Measurements from ENCODE around the gene UBXN6. TPM values are rescaled to one million over a fixed set of nuclear protein-coding genes. Genes with fewer than 3 reads are reported as not detected.

UBXN6 gene
- total RNA-seq, 2 donors from 2014 or later = 82.7 to 199 TPM

DNA sequence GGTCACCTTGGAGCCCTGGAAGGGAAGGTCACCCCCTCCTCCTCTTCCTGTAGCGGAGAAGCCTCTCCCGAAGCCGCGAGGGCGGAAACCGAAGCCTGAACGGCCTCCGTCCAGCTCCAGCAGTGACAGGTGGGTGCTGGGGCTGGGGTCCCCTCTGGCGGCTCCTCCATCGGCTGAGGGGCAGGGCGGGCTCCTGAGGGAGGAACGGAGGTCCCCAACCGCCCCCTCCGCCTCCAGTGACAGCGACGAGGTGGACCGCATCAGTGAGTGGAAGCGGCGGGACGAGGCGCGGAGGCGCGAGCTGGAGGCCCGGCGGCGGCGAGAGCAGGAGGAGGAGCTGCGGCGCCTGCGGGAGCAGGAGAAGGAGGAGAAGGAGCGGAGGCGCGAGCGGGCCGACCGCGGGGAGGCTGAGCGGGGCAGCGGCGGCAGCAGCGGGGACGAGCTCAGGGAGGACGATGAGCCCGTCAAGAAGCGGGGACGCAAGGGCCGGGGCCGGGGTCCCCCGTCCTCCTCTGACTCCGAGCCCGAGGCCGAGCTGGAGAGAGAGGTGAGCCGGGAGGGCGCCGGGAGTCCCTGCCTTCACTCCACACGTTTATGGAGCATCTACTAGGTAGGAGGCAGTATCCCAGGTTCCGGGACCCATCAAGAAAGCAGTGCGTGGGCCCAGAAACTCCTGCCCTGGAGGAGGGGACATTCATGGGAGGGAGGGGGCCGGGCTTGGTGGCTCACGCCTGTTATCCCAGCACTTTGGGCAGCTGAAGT lies 36.5 kb upstream of the UBXN6 start:
- Histone ChIP-seq H3K4me1 (replicated peaks) (no peaks in the 10 kb centered on the region), H3K27me3 (replicated peaks; ENCODE audit: insufficient read depth) (no peaks in the 10 kb centered on the region), H3K36me3 (peaks cover 15 to 36% of the 10 kb centered on the region in 2 donors), H3K9me3 (no peaks in the 10 kb centered on the region), H3K27ac (no peak overlapping the region), H3K4me3 (no peak overlapping the region)
- intact Hi-C loops (cut with DNase I) = no loop called here
- TF ChIP-seq POLR2A (IDR thresholded peaks at IDR 0.05) = no peak
- TF ChIP-seq, protein P1, sequence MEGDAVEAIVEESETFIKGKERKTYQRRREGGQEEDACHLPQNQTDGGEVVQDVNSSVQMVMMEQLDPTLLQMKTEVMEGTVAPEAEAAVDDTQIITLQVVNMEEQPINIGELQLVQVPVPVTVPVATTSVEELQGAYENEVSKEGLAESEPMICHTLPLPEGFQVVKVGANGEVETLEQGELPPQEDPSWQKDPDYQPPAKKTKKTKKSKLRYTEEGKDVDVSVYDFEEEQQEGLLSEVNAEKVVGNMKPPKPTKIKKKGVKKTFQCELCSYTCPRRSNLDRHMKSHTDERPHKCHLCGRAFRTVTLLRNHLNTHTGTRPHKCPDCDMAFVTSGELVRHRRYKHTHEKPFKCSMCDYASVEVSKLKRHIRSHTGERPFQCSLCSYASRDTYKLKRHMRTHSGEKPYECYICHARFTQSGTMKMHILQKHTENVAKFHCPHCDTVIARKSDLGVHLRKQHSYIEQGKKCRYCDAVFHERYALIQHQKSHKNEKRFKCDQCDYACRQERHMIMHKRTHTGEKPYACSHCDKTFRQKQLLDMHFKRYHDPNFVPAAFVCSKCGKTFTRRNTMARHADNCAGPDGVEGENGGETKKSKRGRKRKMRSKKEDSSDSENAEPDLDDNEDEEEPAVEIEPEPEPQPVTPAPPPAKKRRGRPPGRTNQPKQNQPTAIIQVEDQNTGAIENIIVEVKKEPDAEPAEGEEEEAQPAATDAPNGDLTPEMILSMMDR (IDR thresholded peaks at IDR 0.05) = no peak
- TF ChIP-seq POLR2AphosphoS5 (IDR thresholded peaks at IDR 0.05) = no peak
- 93% methylated on average over 61 of the region's 61 CpGs for WGBS
- DNase-seq (ENCODE audit: low spot score) = no peak

DNA sequence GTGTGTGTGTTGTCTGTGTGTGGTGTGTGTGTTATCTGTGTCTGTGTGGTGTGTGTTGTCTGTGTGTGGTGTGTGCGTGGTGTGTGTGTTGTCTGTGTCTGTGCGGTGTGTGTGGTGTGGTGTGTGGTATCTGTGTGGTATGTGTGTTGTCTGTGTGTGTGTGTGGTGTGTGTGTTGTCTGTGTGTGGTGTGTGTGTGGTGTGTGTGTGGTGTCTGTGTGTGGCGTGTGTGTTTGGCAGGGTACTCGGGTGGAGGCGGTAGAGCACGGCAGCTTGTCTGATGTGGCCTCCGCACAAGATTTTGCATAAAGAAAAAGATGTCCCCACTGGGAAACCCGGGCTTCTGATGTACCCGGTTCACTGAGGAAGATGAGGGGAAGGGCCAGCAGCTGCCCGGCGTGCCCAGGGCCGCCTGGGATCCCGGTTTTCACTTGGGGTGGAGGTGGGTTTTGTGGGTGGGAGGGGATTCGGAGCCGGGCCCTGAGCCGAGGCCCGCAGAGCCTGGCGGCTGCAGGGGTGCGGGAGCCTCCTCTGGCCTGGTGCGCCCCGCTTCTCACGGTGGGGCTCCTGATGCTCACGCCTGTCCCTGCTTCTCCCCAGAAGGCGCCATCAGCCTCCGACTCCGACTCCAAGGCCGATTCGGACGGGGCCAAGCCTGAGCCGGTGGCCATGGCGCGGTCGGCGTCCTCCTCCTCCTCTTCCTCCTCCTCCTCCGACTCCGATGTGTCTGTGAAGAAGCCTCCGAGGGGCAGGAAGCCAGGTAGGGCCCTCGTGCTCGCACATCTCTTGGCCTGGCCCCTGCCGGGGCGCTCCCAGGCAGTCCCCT lies 35.7 kb upstream of the UBXN6 start:
- 91% methylated on average over 40 of the region's 41 CpGs for WGBS
- TF ChIP-seq POLR2AphosphoS5 (IDR thresholded peaks at IDR 0.05) (no peak), POLR2A (IDR thresholded peaks at IDR 0.05) (no peak)
- TF ChIP-seq, protein P1 (IDR thresholded peaks at IDR 0.05) = no peak
- H3K27me3 ChIP-seq (replicated peaks; ENCODE audit: insufficient read depth) = no peaks in the 10 kb centered on the region
- no peaks in the 10 kb centered on the region for H3K4me1 ChIP-seq (replicated peaks)
- H3K9me3 ChIP-seq = no peaks in the 10 kb centered on the region
- H3K27ac ChIP-seq = no peak overlapping the region
- peaks cover 15 to 36% of the 10 kb centered on the region in 2 donors for H3K36me3 ChIP-seq
- H3K4me3 ChIP-seq = no peak overlapping the region
- intact Hi-C loops (cut with DNase I) = no loop called here
- DNase-seq (ENCODE audit: low spot score) = no peak

DNA sequence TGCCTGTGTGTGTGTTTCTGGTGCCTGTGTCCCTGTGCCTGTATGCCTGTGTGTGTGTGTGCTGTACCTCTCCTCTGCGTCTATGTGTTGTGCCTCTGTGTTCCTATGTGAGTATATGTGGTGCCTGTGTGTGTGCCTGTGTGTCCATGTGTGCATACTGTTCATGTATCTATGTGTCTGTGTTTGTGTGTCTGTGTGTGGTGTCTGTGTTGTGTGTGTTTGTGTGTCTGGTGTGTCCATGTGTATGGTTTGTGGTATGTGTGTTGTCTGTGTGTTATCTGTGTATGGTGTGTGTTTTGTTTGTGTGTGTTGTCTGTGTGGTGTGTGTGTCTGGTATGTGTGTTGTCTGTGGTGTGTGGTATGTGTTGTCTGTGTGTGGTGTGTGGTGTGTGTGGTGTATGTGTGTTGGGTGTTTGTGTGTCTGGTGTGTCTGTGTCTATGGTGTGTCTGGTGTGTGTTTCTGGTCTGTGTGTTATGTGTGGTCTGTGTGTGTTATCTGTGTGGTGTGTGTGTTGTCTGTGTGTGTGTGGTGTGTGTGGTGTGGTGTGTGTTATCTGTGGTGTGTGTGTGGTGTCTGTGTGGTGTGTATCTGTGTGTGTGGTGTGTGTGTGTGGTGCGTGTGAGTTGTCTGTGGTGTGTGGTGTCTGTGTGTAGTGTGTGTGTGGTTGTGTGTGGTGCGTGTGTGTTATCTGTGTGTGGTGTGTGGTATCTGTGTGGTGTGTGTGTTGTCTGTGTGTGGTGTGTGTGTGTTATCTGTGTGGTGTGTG lies 34.9 kb upstream of the UBXN6 start:
- TF ChIP-seq POLR2AphosphoS5 (IDR thresholded peaks at IDR 0.05) = no peak
- TF ChIP-seq, protein P1 (IDR thresholded peaks at IDR 0.05) = no peak
- TF ChIP-seq POLR2A (IDR thresholded peaks at IDR 0.05) = no peak
- DNase-seq (ENCODE audit: low spot score) = no peak
- H3K4me1 ChIP-seq (replicated peaks) = no peaks in the 10 kb centered on the region
- intact Hi-C loops (cut with DNase I) = no loop called here
- WGBS = 90% methylated on average over 3 of the region's 3 CpGs
- H3K27ac ChIP-seq = no peak overlapping the region
- no peak overlapping the region for H3K4me3 ChIP-seq
- H3K27me3 ChIP-seq (replicated peaks; ENCODE audit: insufficient read depth) = no peaks in the 10 kb centered on the region
- peaks cover 12 to 34% of the 10 kb centered on the region in 2 donors for H3K36me3 ChIP-seq
- H3K9me3 ChIP-seq = no peaks in the 10 kb centered on the region

DNA sequence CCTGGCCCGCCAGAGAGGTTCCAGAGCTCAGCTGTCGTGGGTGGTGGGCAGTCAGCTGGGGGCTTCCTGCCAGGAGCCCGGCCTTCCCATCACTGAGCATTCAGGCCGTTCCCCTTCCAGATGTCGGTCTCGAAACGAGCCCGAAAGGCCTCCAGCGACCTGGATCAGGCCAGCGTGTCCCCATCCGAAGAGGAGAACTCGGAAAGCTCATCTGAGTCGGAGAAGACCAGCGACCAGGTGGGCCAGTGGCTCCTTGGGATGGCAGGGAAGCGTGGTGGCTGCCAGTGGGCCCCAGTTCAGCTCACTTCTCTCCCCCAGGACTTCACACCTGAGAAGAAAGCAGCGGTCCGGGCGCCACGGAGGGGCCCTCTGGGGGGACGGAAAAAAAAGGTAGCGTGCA lies 33.9 kb upstream of the UBXN6 start:
- TF ChIP-seq, protein P1 (IDR thresholded peaks at IDR 0.05) = no peak
- TF ChIP-seq POLR2A (IDR thresholded peaks at IDR 0.05) (no peak), POLR2AphosphoS5 (IDR thresholded peaks at IDR 0.05) (no peak)
- H3K36me3 ChIP-seq = peaks cover 12 to 25% of the 10 kb centered on the region in 2 donors
- no peak for DNase-seq (ENCODE audit: low spot score)
- H3K4me1 ChIP-seq (replicated peaks) = no peaks in the 10 kb centered on the region
- WGBS = 95% methylated on average over 21 of the region's 21 CpGs
- no peaks in the 10 kb centered on the region for H3K9me3 ChIP-seq
- H3K27ac ChIP-seq = no peak overlapping the region
- intact Hi-C loops (cut with DNase I) = no loop called here
- H3K4me3 ChIP-seq = no peak overlapping the region
- no peaks in the 10 kb centered on the region for H3K27me3 ChIP-seq (replicated peaks; ENCODE audit: insufficient read depth)

Measured in prostate gland (tissue), 2 donors.